Ascending aorta (tissue), 2 donors: ENCODE data around the gene TRAM2. TPM values are rescaled to one million over a fixed set of nuclear protein-coding genes. Genes with fewer than 3 reads are reported as not detected.

Source experiments
- DNase-seq, 2 donors: peaks; one replicate each; pipeline ENCODE4 v3.0.0-alpha.2; 2019; ENCODE audit warnings: low spot score in 2 of 2
- H3K27ac ChIP-seq, 2 donors: fragments of 200-600 bp; sonication (generic); one replicate each; pipeline ENCODE4 v1.5.1; 2016 to 2017; ENCODE audit warnings: mild to moderate bottlenecking in 1 of 2
- H3K27me3 ChIP-seq: fragments of 200-600 bp; sonication (generic); one replicate; pipeline ENCODE4 v1.5.1; 2017
- H3K36me3 ChIP-seq, 2 donors: fragments of 200-600 bp; sonication (generic); one replicate each; pipeline ENCODE4 v1.5.1; 2016
- H3K4me1 ChIP-seq, 2 donors: fragments of 200-600 bp; sonication (generic); one replicate each; pipeline ENCODE4 v1.5.1; 2016 to 2017; ENCODE audit warnings: mild to moderate bottlenecking in 1 of 2
- H3K4me3 ChIP-seq, 2 donors: fragments of 200-600 bp; sonication (generic); one replicate each; pipeline ENCODE4 v1.5.1; 2016 to 2017; ENCODE audit warnings: mild to moderate bottlenecking in 1 of 2
- H3K9me3 ChIP-seq, 2 donors: fragments of 200-600 bp; sonication (generic); one replicate each; pipeline ENCODE4 v1.5.1; 2016
- intact Hi-C: fragments of 100-400 bp; cut with DNase I; formaldehyde crosslinking; loops from one replicate; pipeline ENCODE4 v1.15.1; 2023
- total RNA-seq: library from RNA; depleted of rRNA; stranded (reverse); fragments of >200 nt; gene quantifications from one replicate; pipeline ENCODE4 v1.1.0, GENCODE V29; 2016
- TF ChIP-seq, protein P1 (sequence below), 3 experiments: fragments of 200-600 bp in 2 of 3; fragments of 450-650 bp in 1 of 3; sonication (generic) in 2 of 3; IDR thresholded peaks; one replicate each; pipeline ENCODE4 v1.5.1; 2016 to 2019; ENCODE audit warnings: antibody characterized with exemption in 3 of 3, mild to moderate bottlenecking in 1 of 3, moderate library complexity in 1 of 3

TRAM2 gene
- total RNA-seq, 1 donor from 2014 or later: 32.6 TPM

DNA sequence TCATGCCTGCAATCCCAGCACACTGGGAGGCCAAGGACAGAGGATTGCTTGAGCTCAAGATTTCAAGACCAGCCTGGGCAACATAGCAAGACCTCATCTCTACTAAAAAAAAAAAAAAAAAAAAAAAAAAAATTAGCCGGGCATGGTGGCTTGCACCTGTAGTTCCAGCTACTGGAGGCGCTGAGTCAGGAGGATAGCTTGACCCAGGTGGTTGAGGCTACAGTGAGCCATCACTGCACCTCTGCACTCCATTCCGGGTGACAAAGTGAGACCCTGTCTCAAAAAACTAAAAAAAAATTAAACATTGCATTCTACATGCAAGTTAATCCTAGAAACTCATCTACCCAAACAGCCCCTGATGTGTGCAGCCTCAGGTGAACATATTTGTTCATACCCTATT is 7.3 kb upstream of the TRAM2 start:
- TF ChIP-seq, protein P1, sequence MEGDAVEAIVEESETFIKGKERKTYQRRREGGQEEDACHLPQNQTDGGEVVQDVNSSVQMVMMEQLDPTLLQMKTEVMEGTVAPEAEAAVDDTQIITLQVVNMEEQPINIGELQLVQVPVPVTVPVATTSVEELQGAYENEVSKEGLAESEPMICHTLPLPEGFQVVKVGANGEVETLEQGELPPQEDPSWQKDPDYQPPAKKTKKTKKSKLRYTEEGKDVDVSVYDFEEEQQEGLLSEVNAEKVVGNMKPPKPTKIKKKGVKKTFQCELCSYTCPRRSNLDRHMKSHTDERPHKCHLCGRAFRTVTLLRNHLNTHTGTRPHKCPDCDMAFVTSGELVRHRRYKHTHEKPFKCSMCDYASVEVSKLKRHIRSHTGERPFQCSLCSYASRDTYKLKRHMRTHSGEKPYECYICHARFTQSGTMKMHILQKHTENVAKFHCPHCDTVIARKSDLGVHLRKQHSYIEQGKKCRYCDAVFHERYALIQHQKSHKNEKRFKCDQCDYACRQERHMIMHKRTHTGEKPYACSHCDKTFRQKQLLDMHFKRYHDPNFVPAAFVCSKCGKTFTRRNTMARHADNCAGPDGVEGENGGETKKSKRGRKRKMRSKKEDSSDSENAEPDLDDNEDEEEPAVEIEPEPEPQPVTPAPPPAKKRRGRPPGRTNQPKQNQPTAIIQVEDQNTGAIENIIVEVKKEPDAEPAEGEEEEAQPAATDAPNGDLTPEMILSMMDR (IDR thresholded peaks at IDR 0.05): no peak
- H3K36me3 ChIP-seq: no peaks in the 10 kb centered on the region
- intact Hi-C loops: no loop called here
- H3K9me3 ChIP-seq: no peaks in the 10 kb centered on the region
- H3K27me3 ChIP-seq: no peaks in the 10 kb centered on the region
- no peaks in the 10 kb centered on the region for H3K4me1 ChIP-seq
- no peak overlapping the region for H3K27ac ChIP-seq
- H3K4me3 ChIP-seq: no peak overlapping the region
- DNase-seq: no peak

DNA sequence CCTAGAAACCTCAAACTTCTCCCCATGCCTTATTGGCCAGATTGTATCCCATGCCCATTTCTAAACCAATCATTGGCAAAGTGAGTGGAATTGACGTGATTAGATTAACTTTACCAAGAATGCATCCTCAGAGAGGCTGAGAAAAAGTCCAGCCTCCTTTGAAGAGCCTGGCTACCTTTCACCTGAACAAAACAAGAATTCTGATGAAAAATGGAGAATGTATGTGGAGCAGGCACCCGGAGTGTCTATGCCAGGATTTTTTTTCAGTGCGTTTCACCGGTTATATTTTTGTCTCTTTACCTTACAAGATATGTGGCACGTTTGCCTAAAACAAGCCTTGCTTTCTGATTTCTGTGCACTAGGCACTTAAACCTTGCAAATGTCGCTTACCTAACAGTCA is 6.1 kb upstream of the TRAM2 start:
- no peak overlapping the region for H3K4me3 ChIP-seq
- no peak for DNase-seq
- H3K4me1 ChIP-seq: no peaks in the 10 kb centered on the region
- H3K27ac ChIP-seq: no peak overlapping the region
- no peaks in the 10 kb centered on the region for H3K27me3 ChIP-seq
- TF ChIP-seq, protein P1 (IDR thresholded peaks at IDR 0.05): no peak
- no peaks in the 10 kb centered on the region for H3K36me3 ChIP-seq
- intact Hi-C loops: no loop called here
- no peaks in the 10 kb centered on the region for H3K9me3 ChIP-seq

DNA sequence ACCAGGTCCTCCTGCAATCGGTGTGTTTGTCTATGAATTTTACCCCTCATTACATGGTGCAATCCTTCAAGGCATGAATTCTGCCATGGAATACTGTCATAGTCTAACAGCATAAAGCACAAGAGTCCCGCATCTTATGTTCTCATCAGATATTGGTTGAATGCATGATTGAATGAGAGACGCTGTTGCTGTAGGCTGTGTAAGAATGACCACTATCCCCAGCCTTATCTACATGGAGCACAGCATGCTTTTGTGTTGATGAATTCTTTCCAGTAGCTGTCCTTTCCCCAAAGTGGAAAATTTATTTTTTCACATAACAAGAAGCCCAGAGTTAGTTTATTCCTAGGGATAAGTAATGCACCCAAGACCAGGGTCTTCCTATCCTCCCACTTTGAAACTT is 5.6 kb upstream of the TRAM2 start:
- no peaks in the 10 kb centered on the region for H3K4me1 ChIP-seq
- intact Hi-C loops: no loop called here
- H3K27me3 ChIP-seq: no peaks in the 10 kb centered on the region
- H3K27ac ChIP-seq: no peak overlapping the region
- H3K4me3 ChIP-seq: no peak overlapping the region
- no peaks in the 10 kb centered on the region for H3K36me3 ChIP-seq
- no peaks in the 10 kb centered on the region for H3K9me3 ChIP-seq
- TF ChIP-seq, protein P1 (IDR thresholded peaks at IDR 0.05): no peak
- no peak for DNase-seq

DNA sequence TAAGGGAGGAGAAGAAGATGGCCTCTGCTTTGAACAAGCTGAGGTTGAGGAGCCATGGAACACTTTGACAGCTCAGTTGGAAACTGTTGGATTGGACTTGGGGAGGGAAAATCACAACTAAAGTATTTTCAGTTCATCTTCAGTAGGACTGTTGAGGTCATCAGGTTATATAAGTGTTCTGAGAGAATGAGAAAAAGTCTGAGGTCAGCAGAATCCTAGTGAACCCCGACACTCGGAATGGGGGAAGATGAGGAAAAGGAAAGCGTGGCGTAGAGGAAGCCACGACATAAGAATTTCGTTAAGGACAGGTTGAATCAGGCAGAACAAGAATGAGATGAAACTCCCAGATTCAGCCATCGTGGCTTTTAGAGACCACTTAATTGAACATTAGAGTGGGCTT is 4.0 kb upstream of the TRAM2 start:
- Histone ChIP-seq H3K4me3 (no peak overlapping the region), H3K4me1 (no peaks in the 10 kb centered on the region), H3K27me3 (no peaks in the 10 kb centered on the region), H3K9me3 (no peaks in the 10 kb centered on the region), H3K27ac (no peak overlapping the region), H3K36me3 (no peaks in the 10 kb centered on the region)
- TF ChIP-seq, protein P1 (IDR thresholded peaks at IDR 0.05): no peak
- intact Hi-C loops: no loop called here
- no peak for DNase-seq

DNA sequence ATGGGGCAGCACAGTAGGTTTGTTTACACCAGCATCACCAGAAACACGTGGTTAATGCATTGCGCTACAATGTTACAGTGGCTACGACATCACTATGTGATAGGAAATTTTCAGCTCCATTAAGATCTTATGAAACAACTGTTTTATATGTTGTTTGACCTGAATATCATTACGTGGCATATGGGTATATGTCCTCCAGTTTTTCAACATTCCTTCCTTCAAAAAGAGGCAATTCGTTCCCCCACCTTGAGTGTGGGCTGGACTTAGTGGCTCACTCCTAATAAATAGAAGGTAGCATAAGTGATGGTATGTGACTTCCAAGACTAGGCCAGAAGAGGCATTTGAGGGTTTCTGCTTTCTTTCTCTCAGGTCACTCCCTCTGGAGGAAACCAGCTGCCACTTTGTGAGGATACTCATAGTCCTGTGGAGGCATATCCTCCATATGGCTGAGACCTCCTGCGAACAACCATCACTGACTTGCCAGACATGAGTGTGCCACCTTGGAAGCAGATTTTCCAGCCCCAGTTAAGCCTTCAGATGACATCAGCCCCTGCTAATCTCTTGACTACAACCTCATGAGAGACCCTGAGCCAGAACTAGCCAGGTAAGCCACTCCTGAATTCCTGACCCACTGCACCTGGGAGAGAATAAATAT is 2.3 kb upstream of the TRAM2 start:
- TF ChIP-seq, protein P1 (IDR thresholded peaks at IDR 0.05): no peak
- intact Hi-C loops: loop anchor here (5.0 to 10.0 kb wide), 4 partner anchors 37 to 416 kb away; partner anchors contain the start of genes GSTA4 and MCM3
- H3K27ac ChIP-seq: no peak overlapping the region
- H3K36me3 ChIP-seq: no peaks in the 10 kb centered on the region
- no peak overlapping the region for H3K4me3 ChIP-seq
- H3K4me1 ChIP-seq: peaks cover 3 to 10% of the 10 kb centered on the region in 2 donors
- no peak for DNase-seq
- no peaks in the 10 kb centered on the region for H3K27me3 ChIP-seq
- no peaks in the 10 kb centered on the region for H3K9me3 ChIP-seq
